OCI-LY1 (cell line): ENCODE measurements around the gene SRL.

Experiments
- H2AFZ ChIP-seq: fragments of 200-600 bp; sonication (generic), shearing (Covaris generic); 2 replicates; pipeline ENCODE4 v1.6.0; 2014; ENCODE audit warnings: antibody characterized with exemption, mild to moderate bottlenecking, low read length
- H3F3A ChIP-seq: fragments of 200-600 bp; sonication (generic), shearing (Covaris generic); 2 replicates; pipeline ENCODE4 v1.6.0; 2014; ENCODE audit warnings: mild to moderate bottlenecking, antibody characterized with exemption, low read length, moderate library complexity; ENCODE audit not compliant: insufficient read depth
- H3K27ac ChIP-seq: fragments of 200-600 bp; sonication (generic); 2 replicates; pipeline ENCODE4 v1.5.1; 2014; ENCODE audit warnings: low read length, mixed run types, mild to moderate bottlenecking, low read depth; ENCODE audit not compliant: poor library complexity, severe bottlenecking
- H3K27me3 ChIP-seq: fragments of 200-600 bp; sonication (generic); 2 replicates; pipeline ENCODE4 v1.6.0; 2014; ENCODE audit warnings: antibody characterized with exemption, mild to moderate bottlenecking, low read length, moderate library complexity; ENCODE audit not compliant: insufficient read depth
- H3K36me3 ChIP-seq: fragments of 200-600 bp; sonication (generic); 2 replicates; pipeline ENCODE4 v1.6.1; 2014; ENCODE audit warnings: mild to moderate bottlenecking, antibody characterized with exemption, low read length, moderate library complexity, mixed read lengths; ENCODE audit not compliant: insufficient read depth
- H3K4me1 ChIP-seq: fragments of 200-600 bp; sonication (generic); 2 replicates; pipeline ENCODE4 v1.5.1; 2014; ENCODE audit warnings: mild to moderate bottlenecking, low read length, moderate library complexity; ENCODE audit not compliant: insufficient read depth, severe bottlenecking
- H3K4me2 ChIP-seq: fragments of 200-600 bp; sonication (generic), shearing (Covaris generic); 2 replicates; pipeline ENCODE4 v1.6.1; 2014; ENCODE audit warnings: low read length
- H3K4me3 ChIP-seq: fragments of 200-600 bp; sonication (generic); 2 replicates; pipeline ENCODE4 v1.5.1; 2014; ENCODE audit warnings: low read length, low read depth, mild to moderate bottlenecking, mixed read lengths; ENCODE audit not compliant: poor library complexity, severe bottlenecking
- H3K79me2 ChIP-seq: fragments of 200-600 bp; shearing (Covaris generic); 2 replicates; pipeline ENCODE4 v1.6.1; 2016; ENCODE audit warnings: mixed run types, low read length, mixed read lengths; ENCODE audit not compliant: insufficient read depth
- H3K9ac ChIP-seq: fragments of 200-600 bp; sonication (generic), shearing (Covaris generic); 2 replicates; pipeline ENCODE4 v1.6.1; 2014; ENCODE audit warnings: mild to moderate bottlenecking, low read length, mixed read lengths
- H3K9me2 ChIP-seq: fragments of 200-600 bp; sonication (generic), shearing (Covaris generic); 2 replicates; pipeline ENCODE4 v1.6.1; 2014; ENCODE audit warnings: low read depth, mild to moderate bottlenecking, low read length, mixed read lengths
- H3K9me3 ChIP-seq: fragments of 200-600 bp; shearing (Covaris generic); 2 replicates; pipeline ENCODE4 v1.6.1; 2014; ENCODE audit warnings: low read length, mixed read lengths
- H4K20me1 ChIP-seq: fragments of 200-600 bp; sonication (generic), shearing (Covaris generic); 2 replicates; pipeline ENCODE4 v1.6.0; 2016; ENCODE audit warnings: mild to moderate bottlenecking, low read length; ENCODE audit not compliant: insufficient read depth
- CTCF ChIP-seq: fragments of 200-600 bp; sonication (generic), shearing (Covaris generic); IDR thresholded peaks from 2 replicates; pipeline ENCODE4 v1.5.1; 2017; ENCODE audit warnings: mild to moderate bottlenecking, antibody characterized with exemption, low read length, moderate library complexity, mixed read lengths
- EZH2 ChIP-seq: fragments of 200-600 bp; sonication (generic), shearing (Covaris generic); IDR thresholded peaks from 2 replicates; pipeline ENCODE4 v1.8.0; 2017; ENCODE audit warnings: borderline replicate concordance, mixed run types, mild to moderate bottlenecking, antibody characterized with exemption, low read length, moderate library complexity, mixed read lengths

Gene SRL

GRCh38 chr16:4203748-4204147 lies 38.1 kb downstream of the SRL start:
- no peaks in the 10 kb centered on the region for H3K4me1 ChIP-seq
- H3K27ac ChIP-seq = no peak overlapping the region
- no peak overlapping the region for H3K4me3 ChIP-seq
- H3K27me3 ChIP-seq = peaks cover 6% of the 10 kb centered on the region; the same call in 1 of the 2 replicates
- H3K36me3 ChIP-seq = no peaks in the 10 kb centered on the region
- H3K9ac ChIP-seq = no peak overlapping the region
- no peaks in the 10 kb centered on the region for H3K79me2 ChIP-seq
- H3K4me2 ChIP-seq = no peak overlapping the region
- no peaks in the 10 kb centered on the region for H3K9me2 ChIP-seq
- no peaks in the 10 kb centered on the region for H3F3A ChIP-seq
- TF ChIP-seq CTCF (no peak), EZH2 (no peak)
- no peaks in the 10 kb centered on the region for H3K9me3 ChIP-seq
- no peaks in the 10 kb centered on the region for H4K20me1 ChIP-seq
- H2AFZ ChIP-seq = no peak overlapping the region

GRCh38 chr16:4202615-4203345 lies 39.1 kb downstream of the SRL start:
- Histone ChIP-seq H3K4me2 (no peak overlapping the region), H3K4me1 (no peaks in the 10 kb centered on the region), H3K27ac (no peak overlapping the region), H4K20me1 (no peaks in the 10 kb centered on the region), H3F3A (no peaks in the 10 kb centered on the region), H3K36me3 (no peaks in the 10 kb centered on the region), H3K27me3 (no peaks in the 10 kb centered on the region), H3K9me2 (no peaks in the 10 kb centered on the region), H3K9ac (no peak overlapping the region), H2AFZ (no peak overlapping the region), H3K9me3 (no peaks in the 10 kb centered on the region), H3K79me2 (no peaks in the 10 kb centered on the region), H3K4me3 (no peak overlapping the region)
- TF ChIP-seq EZH2 (no peak), CTCF (no peak)

- Histone ChIP-seq H3K4me2 (no peak overlapping the region), H3K79me2 (no peaks in the 10 kb centered on the region), H3K27me3 (no peaks in the 10 kb centered on the region), H3K9me3 (no peaks in the 10 kb centered on the region), H3K4me3 (no peak overlapping the region), H3K9me2 (no peaks in the 10 kb centered on the region), H2AFZ (no peak overlapping the region), H4K20me1 (no peaks in the 10 kb centered on the region), H3K36me3 (no peaks in the 10 kb centered on the region), H3K27ac (no peak overlapping the region), H3F3A (no peaks in the 10 kb centered on the region), H3K4me1 (no peaks in the 10 kb centered on the region), H3K9ac (no peak overlapping the region)
- TF ChIP-seq EZH2 = no peak
- no peak for TF ChIP-seq CTCF
These were observed 41.1 kb downstream of the SRL start for GRCh38 chr16:4200781-4201137.
